M059J (cell line): ENCODE measurements around the gene CEACAM21. TPM values are rescaled to one million over a fixed set of nuclear protein-coding genes. Genes with fewer than 3 reads are reported as not detected.

ENCODE experiments used
- DNase-seq: peaks from one replicate; pipeline ENCODE4 v3.0.0-alpha.2; 2012; ENCODE audit warnings: low read depth
- total RNA-seq: library from RNA; depleted of rRNA; stranded (reverse); fragments of >200 nt; shearing (Covaris generic); gene quantifications from 2 replicates; pipeline ENCODE4 v1.2.3, GENCODE V29; 2014; rRNA removed

Gene CEACAM21
- not detected in 2 replicates for total RNA-seq

DNA sequence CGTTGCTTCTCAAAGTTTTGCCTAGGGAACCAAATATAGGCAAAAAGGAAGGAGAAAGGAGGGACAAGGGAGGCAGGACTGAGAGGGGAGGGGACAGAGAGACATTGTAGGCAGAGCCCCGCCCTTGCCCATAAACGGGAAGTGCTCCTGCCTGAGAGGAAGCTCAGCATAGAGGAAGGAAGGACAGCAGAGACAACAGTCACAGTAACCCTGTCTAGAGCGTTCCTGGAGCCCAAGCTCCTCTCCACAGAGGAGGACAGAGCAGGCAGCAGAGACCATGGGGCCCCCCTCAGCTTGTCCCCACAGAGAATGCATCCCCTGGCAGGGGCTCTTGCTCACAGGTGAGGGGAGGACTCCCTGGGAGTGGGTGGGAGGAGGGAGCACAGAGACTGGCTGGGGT is at the start of gene CEACAM21:
CEACAM21 (plus strand) TSS at position 169 of the 400 bp plus-strand sequence; CDS start at position 278, 109 bp downstream.
- no peak for DNase-seq

DNA sequence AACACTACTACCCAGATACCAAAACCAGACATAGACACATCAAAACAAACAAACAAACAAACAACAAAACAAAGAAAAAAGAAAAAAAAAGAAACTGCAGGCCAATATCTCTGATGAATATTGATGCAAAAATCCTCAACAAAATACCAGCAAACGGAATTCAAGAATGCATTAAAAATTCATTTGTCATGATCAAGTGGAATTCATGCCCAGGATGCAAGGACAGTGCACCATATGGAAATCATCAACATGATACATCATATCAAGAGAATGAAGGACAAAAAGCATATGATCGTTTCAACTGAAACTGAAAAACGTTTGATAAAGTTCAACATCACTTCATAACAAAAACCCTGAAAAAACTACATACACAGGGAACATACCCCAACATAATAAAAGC is 48.9 kb upstream of the CEACAM21 start:
- DNase-seq = no peak

DNA sequence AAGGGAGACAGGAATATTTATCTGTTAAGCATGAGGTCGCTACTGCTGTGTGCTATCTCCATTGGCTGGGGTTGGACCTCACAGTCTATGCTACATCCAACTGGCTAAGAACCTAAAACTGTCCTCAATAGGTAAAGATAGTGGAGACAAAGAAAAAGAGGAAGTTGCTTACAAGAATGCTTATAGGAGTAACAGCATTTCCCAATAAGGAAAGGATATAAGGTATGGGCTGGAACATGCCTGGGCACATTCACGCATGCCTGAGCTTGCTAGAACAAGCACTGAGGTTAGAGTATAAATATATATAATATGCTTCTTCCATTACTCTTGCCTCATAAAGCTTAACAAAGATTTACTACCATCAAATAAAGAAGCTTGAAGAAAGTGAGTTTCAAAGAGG is 47.9 kb upstream of the CEACAM21 start:
- DNase-seq = no peak

DNA sequence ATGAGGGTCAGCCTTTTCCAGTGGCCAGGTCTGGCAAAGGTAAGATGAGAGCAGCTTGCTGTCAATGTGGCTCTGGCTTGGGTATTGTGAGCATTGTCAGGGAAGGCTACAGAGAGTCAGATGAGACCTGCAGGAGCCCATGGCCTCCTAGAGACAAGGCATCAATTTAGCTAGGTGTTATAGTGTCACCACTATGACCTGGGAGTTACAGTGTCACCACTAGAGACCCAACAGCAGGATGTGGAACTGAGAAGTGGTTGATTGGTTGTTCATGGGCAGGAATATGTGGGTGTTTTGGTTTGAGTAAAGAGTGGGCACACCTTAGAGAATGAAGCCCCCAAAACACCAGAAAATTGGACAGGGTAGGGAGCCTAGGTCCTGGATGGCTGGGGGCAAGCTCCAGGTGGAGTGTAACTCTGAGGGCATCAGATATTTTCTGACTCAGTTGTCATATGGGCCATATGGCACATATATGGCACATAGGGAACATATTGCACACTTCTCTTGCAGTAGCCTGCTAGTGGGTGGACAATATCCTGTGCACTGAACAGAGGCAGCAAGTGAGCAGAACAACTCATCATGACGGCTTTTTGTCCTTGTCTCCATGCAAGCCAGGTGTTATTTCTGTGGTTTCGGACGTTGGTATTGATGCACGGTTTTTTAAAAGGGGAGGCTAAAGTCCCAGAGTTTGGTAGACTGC is 46.3 kb upstream of the CEACAM21 start:
- DNase-seq = no peak

DNA sequence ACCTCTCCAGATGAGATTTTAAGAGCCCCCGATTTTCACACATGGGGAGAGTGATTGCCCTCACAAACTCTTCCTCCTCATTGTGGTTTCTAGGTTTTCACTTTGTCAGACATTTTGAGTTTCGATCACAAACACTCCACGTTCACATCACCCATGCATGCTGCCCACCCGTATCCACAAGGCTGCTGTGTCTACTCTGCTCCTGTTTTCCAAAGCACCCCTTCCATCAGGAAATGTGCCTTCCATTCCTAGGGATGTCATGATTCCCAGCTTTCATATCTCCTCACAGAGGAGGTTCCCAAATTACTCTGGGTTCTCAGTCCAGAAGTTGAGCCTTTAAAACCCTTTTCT is 45.8 kb upstream of the CEACAM21 start:
- no peak for DNase-seq

DNA sequence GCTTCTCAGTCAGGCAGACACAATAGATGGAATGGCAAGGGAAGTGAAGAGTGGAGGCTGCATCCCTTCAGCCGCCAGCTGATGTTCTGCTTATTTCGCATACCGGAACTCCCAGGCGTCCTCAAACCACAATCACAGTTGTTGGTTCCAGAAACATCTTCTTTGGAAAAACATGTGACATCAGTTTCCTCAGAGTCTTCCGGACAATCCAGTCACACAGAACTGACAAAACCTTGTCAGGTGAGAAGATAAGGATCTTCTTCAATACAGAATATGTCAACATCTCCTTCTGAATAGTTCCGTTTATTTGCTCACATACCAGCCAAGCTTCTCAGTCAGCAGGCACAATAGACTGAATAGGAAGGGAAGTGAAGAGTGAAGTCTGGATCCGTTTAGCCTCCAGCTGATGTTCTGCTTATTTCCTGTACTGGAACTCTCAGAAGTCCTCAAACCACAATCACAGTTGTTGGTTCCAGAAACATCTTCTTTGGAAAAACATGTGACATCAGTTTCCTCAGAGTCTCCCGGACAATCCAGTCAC is 45.1 kb upstream of the CEACAM21 start:
- no peak for DNase-seq

DNA sequence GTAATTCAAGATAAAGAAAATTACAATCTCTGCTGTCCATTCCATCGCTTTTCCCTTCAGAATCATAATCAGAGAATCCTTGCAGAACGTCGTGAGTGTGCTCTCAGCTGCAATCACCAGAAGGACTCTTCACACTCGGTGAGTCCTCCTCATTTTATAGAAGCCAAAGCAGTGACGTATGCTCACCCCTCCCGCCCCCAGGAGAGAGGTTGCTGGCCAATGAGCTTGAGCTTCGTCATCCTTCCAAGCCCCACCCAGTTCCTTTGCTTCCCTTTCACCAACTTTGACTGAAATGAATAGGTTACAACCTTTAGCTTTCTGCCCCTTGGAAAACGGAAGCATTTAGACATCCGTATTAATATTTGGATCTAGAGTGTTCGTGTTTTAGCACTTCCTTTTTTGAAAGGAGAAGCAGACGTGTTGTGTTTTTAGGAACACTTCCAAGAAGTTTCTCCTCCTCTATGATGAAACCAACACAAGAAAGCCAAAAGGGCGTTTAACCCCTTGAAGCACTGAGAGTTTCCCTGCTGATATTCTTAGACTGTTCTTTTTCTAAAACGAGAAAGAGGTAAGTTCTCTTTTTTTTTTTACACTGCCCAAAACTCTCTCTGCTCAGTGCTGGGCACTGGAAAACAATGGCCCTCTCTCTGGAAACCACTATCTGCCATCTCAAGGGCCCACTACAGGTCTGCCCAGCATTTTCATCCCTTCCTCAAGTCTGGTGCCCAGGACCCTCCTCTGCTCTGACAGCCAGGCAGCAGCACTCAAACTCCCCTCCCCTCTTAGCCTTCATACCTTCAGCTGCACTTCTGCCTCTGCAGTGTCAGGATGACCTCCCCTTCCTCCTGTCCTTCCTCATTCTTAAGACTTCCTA is 44.3 kb upstream of the CEACAM21 start:
- peak; percentile 9 for DNase-seq

DNA sequence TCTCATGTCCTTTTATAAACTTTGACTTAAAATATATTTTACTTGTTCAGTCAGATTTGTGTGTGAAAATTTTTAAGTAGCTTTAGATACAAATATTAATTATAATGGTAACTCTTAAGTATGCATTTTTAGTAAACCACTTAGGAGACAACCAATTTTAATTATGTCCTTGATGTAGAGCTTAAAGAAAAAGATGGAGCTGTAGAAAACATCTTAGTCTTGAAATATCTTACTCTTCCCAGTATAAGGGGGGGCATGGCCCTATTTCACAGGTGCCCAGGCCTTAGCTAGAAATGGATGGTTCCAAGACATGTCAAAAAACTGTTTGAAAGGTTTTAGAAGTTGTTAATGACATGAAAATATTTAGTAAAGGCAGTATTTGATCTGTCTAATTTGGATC is 43.4 kb upstream of the CEACAM21 start:
- no peak for DNase-seq

DNA sequence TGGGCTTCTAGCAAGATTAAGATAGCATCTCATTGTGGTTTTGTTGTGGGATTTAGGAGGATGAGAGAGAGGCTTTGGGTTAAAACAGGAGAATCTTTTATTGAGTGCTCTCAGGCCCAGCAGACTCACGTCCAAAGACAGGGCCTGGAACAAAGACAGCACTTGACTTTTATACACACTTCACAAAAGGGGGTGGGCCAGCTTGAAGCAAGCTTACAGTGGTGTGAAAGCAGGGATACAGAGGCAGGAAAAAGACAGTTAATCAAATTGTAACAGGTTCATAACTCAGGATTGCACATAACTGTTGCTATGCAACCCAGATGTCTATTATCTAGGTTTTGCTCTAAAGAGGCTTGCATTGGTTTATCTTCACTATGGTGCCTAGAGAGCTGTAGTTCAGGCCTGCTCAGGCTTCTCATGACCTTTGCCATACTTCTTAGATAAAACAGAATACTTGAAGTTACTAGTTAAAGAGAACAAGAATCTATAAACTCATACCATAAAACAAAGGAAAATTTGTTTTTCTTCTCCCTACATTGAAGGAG is 42.2 kb upstream of the CEACAM21 start:
- no peak for DNase-seq

DNA sequence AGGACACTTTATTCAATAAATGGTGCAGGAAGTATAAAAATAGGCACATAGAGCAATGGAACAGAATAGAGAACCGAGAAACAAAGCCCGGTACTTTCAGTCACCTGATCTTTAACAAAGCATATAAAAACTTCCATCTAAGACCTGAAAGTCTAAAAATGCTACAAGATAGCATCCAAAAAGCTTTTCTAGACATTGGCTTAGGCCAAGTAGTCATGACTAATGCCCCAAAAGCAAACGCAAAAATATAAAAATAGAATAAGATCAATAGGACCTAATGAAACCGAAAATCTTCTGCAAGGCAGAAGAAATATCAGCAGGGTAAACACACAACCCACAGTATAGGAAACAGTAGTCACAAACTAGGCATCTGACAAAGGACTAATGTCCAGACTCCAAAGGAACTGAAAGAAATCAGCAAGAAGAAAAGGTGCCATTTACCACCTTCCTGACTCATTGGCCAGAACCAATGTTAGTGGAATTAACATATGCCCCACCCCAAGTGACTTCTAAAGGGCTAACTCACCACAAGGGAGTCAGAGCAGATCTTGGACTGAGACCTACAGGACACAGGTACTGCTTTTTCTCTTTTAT is 40.8 kb upstream of the CEACAM21 start:
- no peak for DNase-seq

DNA sequence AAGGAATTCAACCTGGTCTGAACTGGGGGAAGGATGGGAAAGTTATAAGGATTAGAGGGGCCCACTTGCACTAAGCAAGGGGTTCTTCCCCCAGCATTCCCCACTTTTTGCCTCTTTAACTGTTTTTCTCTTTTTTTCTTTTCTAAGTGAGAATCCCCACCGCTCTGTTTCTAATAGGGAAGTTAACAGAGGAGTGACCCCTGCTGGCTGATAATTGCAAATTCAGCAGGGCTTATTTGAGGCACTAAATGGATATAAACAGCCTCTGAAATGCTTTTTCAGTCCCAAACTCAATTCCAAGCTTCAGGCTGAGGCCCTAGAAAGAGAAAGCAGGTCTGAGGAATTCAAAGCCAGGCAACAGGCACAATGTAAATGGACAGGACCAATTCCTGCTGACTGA is 38.2 kb upstream of the CEACAM21 start:
- no peak for DNase-seq

DNA sequence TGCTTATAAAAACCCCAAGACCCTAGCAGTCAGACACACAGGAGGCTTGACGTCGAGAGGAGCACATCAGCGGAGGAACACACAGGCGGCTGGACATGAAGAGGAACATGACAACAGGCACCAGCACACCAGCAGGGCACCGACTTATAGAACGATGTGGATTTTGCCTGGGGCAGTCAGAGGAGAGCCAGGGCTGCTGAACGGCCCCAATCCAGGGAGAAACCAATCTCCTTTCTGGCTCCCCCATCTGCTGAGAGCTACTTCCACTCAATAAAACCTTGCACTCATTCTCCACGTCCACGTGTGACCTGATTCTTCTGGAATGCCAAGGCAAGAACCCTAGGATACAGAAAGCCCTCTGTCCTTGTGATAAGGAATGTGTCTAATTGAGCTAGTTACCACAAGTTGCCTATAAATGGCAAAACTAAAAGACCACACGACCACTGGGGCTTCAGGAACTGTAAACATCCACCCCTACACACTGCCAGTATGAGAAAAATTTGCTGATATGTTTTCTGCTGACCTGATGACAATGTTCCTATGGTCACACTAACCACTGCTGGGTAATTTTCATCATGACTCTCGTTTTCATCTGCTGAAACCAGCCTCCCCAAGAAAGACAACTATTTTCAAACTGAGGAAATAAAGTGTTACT is 35.8 kb upstream of the CEACAM21 start:
- peak; percentile 7 for DNase-seq

DNA sequence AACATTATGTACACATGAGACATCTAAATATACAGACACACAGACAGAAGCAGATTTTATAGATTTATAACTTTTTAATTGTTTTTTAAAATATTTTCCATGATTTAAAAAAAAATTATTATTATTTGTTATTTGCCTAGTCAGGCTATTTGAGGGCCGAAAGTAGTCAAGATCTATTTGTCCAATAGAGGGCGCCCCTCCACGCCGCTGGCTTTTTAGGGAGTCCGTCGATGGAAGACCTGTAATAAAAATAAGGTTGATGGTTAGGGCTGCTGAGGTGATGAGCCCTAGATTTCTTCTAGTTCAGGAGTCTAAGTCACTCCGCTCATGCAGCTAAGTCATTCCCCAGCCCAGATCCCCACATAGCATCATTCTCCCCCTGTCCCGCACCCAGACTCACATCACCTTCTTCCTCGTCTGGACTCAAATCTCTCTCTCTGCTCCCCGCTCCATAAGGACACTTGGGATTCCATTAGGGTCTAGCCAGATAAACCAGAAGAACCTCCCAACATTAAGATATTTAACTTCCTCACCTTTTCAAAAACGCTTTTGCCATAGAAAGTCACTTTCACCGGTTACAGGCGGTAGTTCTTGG is 33.9 kb upstream of the CEACAM21 start:
- DNase-seq = peak; percentile 24

DNA sequence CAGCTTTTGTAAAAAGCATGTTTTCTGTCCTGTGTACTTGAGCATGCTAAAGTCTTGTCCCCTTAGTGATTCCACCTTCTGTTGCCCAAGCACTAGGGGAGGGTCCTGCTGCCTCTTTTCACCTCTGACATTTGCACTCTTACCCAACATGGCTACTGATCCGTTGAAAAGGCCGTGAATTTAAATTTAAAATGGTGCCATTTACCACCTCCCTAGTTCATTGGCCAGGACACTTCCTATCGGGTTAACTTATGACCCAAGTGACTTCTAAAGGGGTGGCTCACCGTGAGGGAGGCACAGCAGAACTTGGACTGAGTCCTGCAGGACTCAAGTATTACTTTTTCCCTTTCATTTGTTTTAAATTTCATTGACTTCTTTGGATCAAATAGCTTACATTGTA is 33.3 kb upstream of the CEACAM21 start:
- no peak for DNase-seq

DNA sequence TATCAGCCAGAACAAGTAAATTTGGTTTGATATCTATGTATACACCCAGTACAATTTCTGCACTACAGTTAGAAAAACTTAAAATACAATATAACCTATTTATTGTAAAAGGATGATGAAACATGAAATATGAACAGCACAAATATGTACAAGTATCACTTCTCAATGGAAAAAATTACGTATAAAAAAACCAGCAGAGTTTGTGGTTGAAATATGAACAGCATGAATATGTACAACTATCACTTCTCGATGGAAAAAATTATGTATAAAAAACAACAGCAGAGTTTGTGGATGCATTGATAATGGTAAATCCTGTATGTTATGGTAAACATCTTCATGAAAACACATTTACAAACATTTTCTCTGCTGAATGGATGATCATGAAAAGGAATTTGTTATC is 32.4 kb upstream of the CEACAM21 start:
- DNase-seq = no peak

DNA sequence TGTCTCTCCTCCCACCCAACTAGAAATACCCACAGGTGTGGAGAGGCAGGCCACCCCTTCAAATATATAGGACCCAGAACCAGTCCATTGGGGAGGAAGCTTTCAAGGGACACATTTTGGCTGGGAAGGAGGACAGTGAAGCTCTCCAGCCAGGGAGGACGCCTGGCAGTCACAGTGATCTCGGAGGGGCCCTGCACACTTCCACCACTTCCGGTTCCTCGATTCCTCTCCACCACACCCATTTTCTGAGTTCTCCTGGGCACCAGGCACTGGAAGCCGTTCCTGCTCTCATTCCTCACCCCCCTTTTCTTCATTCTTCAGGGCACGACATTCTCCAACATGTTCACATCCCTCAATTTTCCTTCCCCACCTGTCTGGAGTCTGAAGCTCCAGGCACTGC is 30.4 kb upstream of the CEACAM21 start:
- DNase-seq = no peak

DNA sequence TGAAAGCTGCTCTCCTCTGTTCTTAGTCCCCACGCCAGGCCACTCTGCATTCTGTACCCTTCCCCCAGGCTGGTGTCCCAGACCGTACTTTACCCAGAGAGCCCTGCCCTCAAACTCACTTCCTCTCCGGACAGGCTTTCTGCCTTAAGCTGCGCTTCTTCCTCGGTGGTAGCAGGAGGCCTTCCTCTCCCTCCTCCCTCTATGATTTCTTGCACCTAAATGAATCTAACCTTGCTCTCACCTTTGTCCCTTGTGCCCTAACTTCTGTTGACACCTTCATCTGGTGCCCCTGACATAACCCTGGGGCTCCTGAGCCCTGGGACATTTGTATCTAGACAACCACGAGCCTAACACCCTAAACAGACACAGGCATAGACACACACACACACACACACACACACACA is 29.6 kb upstream of the CEACAM21 start:
- DNase-seq = no peak

DNA sequence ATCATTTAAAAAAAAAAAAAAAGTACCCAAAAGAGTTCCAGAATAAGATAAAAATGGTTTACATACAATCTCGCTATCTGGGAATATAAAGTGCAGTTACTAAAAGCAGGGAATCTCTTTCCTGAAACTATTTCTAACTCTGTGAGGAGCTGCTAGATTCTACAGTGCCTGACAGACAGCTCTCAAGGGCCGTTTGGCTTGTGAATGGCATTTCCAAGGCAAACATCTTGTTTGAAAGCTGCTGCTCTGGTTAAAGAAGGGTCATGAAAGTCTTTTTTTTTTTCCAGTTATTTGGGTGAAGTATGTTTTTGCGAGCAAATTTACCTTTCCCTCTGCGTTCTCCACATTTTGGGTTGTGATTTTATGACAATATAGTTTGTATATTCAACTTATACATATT is 29.0 kb upstream of the CEACAM21 start:
- no peak for DNase-seq

DNA sequence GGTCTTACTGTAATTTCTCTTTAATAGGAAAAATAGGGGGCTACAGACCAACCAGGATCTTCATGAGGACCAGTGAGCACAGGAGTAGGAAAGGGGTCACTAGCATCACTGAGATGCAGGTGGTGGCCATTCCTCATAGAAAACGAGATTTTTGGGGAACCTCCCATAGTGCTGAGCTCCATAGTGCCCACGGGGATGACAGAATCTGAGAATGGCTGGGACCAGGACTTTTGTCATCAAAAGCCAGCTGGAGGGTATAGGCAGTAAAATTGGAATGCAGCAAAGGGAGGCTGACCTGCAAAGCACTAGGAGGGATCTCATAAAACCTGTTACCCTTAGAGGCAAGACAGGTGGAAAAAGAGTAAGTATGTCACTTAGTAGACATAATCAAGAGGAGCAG is 28.4 kb upstream of the CEACAM21 start:
- DNase-seq = no peak

DNA sequence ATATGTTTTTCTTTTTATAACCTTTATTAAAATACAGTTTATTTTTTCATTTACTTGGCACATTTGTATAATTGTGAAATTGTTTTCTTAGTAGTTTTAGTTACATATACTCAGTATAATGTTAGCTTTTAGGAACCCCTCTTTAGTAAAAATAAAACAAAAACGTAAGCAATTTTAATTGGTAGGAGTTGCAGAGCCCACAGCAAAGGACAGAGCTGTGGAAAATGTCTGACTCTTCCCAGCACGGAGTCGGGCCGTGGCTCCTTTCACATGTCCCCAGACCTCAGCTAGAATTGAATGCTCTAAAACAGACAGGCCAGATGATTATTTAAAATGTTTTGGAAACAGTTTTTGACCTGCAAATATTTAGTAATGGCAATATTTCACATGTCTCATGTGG is 27.9 kb upstream of the CEACAM21 start:
- no peak for DNase-seq

DNA sequence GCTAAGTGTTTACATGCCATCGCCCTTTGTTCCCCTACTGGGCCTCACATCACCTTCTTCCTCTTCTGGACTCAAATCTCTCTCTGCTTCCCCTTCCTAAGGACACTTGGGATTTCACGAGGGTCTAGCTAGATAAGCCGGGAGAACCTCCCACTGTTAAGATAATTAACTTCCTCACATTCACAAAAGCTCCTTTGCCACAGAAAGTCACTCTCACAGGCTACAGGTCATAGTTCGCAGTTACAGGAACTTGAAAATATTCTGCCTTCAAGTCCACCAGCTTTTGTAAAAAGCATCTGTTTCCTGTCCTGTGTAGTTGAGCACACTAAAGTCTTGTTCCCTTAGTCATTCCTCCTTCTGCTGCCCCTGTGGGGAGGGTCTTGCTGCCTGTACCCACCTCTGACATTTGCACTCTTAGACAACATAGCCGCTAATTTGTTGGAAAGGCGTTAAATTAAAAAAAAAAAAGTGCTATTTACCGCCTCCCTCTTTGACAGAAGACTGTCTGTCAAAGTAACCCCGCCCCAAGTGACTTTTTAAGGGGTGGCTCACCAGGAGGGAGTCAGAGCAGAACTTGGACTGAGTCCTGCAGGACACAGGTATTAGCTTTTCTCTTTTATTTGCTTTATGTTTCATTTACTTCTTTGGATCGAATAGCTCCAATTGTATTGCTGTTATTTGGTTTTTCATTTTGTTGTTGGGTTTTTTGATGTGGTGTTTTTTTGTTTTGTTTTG is 26.8 kb upstream of the CEACAM21 start:
- no peak for DNase-seq
